ENCODE results near the gene RFC2.
"Not testable (repeated sequence)": the region's sequence is repeated elsewhere in the genome, so short reads cannot be mapped to it uniquely, and the experiment has no call there.

The RFC2 gene

DNA sequence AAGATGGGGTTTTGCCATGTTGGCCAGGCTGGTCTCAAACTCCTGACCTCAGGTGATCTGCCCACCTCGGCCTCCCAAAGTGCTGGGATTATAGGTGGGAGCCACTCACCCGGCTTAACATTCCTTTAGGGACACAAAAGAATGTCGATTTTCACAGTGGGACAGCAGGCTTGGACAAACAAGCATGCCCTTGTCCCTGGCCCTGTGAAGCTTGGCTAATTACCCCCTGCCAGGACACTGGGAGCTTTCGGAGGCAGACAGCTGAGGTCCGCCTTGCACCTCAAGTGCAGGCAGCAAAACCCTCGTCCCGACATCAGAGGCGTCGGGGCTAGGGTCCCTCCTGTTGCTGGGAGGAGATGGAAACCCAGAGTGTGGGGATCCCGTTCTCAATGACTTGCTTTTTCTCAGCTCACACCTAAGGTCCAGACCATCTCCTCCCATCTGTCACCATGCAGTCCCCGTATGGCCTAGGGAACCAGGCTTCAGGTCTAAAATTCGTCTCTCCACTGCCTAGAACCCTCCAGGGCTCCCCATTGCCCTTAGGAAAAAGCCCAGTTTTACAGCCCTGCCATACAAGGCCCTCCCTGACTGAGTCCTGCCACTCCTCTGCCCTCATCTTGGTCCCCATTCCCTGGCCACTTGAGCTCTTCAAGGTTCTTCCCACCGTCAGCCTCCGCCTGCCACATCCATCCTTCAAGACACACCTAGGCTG is 28.7 kb upstream of the RFC2 start:
- no peak for DNase-seq

GRCh38 chr7:74280985-74281384 is 26.8 kb upstream of the RFC2 start:
- DNase-seq: no peak

DNA sequence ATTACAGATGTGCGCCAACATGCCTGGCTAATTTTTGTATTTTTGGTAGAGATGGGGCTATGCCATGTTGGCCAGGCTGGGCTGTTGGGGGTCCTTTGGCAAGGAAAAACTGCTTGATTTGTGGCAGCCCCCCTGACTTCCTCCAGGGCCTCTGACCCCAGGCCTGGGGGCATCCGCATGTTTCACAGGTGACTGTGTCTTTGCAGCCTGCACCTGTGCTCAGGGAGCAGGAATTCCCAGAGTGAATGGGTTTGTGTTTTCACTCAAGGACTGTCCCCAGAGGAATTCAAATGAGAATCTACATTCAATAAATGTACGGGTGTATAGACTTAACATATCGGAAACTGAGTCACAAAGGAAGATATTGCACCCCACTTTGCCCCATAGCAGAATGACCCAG is 23.4 kb upstream of the RFC2 start:
- no peak for DNase-seq

DNA sequence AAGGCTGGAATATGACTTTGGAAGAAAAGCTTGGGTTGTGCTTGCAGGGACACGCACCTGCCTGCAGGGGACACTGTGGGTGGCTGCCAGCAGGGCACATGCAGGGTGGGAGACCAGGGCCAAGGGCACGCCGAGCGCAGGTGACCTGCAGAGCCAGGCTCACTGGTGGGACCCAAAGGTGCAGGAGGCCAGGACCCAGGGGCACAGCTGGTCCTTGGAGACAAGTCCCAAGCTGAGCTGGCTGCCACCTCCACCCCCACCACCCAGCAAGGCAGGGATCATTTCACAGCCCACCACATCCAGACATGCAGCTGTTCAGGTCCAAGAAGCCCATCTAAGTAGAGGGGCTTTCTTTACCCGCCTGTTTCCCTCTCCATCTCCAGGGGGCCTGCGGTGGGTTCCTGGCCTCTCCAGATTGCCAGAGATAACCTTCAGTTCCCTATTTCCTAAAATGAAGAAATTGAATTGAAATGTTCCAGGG is 21.2 kb upstream of the RFC2 start:
- DNase-seq: no peak

- peak; percentile 71 for DNase-seq
Observed at GRCh38 chr7:74272305-74273038, 18.3 kb upstream of the RFC2 start.

DNA sequence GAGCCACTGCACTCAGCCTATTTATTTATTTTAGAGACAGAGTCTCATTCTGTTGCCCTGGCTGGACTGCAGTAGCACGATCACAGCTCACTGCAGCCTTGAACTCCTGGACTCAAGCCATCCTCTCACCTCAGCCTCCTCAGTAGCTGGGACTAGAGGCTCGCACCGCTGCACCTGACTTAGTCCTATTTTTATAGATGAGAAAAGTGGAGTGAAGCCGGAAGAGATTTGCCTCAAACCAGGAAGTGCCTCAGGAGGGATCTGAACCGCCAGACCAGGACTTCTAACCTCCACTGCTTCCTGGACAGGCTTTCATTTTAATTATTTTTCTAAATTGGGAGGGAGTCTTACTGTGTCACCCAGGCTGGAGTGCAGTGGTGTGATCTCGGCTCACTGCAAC is 17.5 kb upstream of the RFC2 start:
- DNase-seq: no peak

DNA sequence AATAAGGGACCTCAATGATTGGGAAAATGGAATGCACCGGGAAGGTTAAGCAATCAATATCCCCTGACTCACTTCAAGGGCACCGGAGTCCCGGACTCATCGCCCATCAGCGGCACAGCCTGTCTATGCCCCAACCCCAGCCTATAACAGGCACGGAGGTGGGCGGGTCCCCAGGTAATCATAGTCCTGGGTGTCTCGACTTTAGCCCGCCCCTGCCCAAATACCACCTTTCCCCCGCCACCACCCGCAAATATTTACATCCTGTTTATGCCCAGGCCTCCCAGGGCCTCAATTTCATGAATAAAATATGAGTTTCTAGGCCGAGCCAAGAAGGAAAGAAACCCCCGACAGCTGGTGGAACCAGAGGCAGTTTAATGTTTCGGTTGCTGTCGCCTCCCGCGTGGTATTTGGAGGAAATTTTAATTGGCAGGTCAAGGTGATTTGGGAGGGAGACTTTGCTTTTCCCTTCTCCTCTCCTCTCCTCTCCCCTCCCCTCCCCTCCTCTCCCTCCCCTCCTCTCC is 15.6 kb upstream of the RFC2 start:
- peak; percentile 65 for DNase-seq

GRCh38 chr7:74267756-74268565 is 13.8 kb upstream of the RFC2 start:
- no peak for DNase-seq

GRCh38 chr7:74266191-74266963 is 12.2 kb upstream of the RFC2 start:
- DNase-seq: no peak

- no peak for DNase-seq
Observed at GRCh38 chr7:74263399-74264120, 9.4 kb upstream of the RFC2 start.

DNA sequence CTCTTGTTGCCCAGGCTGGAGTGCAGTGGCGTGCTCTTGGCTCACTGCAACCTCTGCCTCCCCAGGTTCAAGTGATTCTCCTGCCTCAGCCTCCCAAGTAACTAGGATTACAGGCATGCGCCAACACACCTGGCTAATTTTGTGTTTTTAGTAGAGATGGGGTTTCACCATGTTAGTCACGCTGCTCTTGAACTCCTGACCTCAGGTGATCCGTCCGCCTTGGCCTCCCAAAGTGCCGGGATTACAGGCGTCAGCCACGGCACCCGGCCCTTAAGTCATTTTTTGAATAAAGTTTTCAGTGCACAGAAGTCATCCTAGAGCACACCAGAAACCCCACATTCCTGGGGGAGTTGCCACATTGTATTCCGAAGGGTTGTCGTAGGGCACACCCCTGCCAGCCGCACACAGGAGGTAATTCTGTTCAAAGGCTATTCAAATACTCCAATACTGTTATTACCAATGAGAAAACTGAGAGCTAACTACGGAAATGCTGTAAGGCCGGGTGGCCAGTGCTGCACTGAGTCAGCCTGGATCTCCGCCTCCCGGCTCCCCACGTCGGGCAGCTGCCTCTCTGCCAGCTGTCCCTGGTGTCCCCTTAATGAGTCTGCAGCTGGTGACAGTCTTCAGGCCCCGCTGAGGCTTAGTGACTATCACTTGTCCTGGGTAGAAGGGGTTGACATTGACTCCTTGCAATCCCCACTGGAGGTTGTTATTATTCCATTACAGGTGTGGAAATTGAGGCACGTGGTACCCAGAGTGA is 8.6 kb upstream of the RFC2 start:
- no peak for DNase-seq

DNA sequence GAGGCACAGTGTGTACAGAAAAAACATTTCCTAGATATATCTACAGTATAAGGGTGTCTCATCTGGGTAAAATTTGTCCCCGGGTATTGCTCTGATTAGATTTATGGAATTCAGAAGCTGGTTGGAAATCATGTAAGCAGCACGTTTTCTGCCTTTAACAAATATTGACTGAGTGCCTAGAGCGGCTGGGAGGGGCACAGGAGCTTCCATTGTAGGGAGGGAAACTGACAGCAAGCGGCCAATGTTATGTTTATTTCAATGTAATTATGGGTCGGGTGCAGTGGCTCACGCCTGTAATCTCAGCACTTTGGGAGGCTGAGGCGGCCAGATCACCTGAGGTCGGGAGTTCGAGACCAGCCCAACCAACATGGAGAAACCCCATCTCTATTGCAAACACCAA is 4.4 kb upstream of the RFC2 start:
- no peak for DNase-seq

DNA sequence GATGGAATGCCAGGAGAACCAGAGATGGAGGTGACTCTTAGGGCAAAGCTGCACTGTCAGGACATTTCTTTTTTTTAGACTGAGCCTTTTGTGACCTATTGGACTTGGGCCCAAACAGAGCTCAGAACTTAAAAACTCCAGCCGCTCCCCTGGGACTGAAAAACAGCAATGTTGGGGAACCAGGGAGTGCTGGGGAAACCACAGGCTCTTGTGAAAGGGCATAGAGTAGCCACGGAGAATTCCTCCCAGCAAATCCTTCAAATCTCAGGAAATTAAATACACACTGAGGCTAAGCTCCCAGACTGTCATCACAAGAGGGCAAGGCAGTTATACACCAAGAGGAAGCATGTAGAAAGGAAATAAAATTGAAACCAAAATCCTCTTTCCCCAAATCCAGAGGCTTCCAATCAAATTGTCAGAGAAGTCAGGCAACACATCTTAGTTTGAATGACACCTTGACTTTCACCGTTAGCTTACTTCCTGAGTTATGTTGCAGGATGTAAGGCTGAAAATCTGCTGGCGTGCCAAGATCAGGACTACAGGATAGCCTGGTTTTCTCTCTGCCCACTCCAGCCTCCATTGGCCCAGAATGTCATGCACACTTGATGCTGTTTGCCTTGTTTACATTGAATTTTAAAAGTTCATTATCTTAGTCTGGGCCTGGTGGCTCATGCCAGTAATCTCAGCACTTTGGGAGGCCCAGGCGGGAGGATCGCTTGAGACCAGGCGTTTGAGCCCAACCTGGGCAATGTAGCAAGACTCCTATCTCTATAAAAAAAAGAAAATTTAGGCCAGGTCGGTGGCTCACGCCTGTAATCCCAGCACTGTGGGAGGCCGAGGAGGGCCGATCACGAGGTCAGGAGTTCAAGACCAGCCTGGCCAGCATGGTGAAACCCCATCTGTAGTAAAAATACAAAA is 2.6 kb upstream of the RFC2 start:
- no peak for DNase-seq

GRCh38 chr7:74255461-74255860 is 1.3 kb upstream of the RFC2 start:
- DNase-seq: not testable (repeated sequence)

DNA sequence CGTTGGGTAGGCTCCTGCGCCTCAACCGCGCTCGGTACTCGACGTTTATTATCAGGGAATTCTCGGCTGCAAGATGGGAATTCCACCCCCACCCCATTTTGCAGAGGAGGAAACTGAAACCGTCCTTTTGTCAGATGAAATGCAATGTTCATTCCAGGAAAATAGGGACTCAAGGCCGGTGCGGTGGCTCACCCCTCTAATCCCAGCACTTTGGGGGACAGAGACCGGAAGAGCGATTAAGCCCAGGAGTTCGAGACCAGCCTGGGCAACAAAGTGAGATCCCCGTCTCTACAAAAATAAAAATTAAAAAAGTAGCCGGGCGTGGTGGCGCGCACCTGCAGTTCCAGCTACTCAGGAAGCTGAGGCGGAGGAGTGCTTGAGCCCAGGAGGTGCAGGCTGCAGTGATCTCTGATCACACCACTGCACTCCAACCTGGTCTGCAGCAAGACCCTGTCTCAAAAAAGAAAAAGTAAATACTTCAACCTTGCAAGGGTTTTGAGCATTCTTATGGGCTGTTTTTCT is 720 bp upstream of the RFC2 start:
- no peak for DNase-seq

GRCh38 chr7:74253835-74254128 is 417 bp downstream of the RFC2 start:
- DNase-seq: no peak

DNA sequence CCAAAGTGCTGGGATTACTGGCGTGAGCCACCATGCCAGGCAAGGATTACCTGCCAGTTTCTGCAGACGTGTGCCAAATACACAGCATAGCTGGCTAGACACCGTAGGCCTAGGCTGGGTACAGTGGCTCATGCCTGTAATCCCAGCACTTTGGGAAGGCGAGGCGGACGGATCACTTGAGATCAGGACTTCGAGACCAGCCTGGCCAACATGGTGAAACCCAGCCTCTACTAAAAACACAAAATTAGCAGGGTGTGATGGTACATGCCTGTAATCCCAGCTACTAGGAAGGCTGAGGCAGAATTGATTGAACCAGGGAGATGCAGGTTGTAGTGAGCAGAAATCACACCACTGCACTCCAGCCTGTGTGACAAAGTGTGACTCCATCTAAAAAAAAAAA is 868 bp downstream of the RFC2 start:
- DNase-seq: no peak

DNA sequence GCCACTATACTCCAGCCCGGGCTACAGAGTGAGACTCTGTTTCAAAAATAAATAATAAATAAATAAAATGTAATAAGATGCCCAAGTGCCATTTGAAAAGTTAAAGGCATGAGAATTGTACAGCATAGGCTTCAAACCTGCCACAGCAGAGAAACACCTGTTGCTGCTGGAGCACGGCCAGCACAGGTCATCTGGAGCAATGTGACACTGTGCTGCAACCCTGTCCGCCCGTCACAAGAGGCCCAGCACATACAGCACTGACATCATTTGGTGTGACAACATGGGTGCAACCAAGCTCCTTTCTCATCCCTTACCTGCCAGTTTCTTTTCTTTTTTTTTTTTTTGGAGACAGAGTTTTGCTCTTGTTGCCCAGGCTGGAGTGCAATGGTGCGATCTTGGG is 1.3 kb downstream of the RFC2 start:
- no peak for DNase-seq

GRCh38 chr7:74249058-74249457 is 5.1 kb downstream of the RFC2 start:
- DNase-seq: not testable (repeated sequence)

DNA sequence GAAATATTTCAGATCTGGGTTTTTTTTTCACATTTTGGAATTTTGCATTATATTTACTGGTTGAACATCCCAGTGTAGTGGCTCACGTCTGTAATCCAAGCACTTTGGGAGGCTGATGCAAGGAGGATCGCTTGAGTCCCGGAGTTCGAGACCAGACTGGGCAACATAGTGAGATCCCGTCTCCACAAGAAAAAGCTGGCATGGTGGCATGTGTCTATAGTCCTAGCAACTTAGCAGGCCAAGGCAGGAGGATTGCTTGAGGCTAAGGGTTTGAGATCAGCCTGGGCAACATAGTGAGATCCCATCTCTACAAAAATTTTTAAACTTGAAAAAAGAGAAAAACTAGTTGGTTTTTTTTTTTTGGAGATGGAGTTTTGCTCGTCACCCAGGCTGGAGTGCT is 6.0 kb downstream of the RFC2 start:
- DNase-seq: no peak
